ENCODE results near the gene TTC23L.

The TTC23L gene

DNA sequence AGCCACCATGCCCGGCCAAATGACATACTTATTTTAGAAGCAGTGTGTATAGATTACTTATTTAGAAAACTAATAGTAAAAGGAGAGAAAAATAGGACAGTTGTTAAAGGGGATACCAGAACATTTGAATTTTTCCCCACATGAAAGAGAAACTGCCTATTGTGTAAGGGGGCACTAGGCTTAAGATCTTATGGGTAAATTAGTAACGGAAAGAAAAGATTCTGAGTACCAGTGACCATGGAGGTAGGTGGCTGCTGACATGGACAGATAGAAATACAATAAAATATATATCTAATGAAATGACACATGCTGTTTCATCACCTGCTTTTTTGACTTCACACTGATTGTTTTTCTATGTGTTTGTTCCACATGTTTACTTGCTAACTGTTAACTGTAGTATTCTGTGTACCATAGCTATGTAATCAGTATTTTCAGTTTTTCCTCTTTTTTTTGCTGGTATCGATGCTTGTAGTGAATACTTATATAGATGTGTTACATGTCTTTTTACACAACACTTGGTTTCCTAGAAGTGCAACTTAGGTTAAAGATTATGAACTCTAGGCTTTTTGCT is 87.4 kb downstream of the TTC23L start:
- DNase-seq: no peak

- DNase-seq: no peak
Measured at GRCh38 chr5:34927785-34928184, 88.8 kb downstream of the TTC23L start.

DNA sequence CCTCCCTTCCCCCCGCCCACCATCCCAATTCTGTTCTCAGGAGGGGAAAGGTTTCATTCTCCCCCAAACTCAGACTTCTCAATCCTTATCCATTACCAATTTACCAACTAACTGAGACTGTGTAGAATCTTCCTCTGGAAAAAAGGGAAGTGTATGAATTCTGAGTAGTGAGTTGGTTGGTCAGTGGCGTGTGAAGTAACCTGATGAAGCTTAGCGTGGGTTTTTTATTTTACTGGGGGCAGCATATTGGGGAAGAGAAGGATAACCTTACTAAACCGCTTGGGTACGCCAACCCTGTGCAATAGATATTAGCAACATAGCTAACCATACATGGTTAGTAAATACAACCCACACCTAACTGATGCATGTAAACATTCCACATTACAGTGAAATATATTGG is 89.3 kb downstream of the TTC23L start:
- DNase-seq: no peak

DNA sequence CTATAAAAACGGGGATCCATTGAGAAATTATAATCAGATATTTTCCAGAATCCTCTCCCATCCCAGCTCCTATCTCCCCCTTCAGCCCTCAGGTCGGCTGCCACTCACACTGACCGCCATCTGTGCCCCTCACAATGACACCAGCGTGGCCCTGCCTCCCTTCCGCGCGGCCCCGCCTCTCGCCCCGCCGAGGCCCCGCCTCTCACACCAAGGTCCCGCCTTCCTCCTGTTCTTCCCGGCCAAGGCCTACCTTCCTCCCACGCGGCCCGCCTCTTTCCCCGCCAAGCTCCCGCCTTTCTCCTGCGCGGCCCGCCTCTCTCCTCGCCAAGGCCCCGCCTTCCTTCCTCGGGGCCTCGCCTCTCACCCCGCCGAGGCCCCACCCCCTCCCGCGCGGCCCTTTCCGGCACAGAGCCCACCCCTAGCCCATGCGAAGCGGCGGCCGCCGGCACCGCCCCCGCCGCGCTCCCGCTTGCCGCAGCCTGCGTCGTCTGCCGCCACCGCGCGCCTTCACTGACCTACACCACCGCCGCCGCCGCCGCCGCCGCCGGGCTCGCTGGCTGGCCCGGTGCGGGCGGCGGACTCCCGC is 90.3 kb downstream of the TTC23L start, which contains the start of gene DNAJC21:
DNAJC21 (plus strand) TSS at position 426 of the 586 bp plus-strand sequence. CDS start 261 bp downstream, outside the sequence.
- DNase-seq: peak; percentile 96

GRCh38 chr5:34929720-34930461 is 90.9 kb downstream of the TTC23L start:
- peak; percentile 50 for DNase-seq

DNA sequence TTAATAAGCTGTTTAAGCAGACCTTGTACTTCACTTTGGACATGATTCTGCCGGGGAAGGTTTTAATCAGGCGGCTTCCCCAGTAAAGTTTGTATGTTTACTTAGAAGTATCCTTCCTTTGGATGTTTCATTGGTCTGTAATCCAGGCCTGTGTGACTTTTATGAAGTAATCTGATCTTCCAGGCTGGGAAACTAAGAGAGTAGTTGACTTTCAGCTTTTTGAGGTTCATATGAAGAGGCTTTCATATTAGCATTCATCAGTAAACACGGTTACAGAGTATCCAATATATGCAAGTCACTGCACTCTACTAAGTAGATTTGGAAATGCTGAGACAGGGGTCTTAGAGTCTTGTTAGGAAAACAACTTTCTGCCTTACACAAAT is 91.5 kb downstream of the TTC23L start:
- no peak for DNase-seq

GRCh38 chr5:34930870-34931269 is 91.9 kb downstream of the TTC23L start:
- no peak for DNase-seq

DNA sequence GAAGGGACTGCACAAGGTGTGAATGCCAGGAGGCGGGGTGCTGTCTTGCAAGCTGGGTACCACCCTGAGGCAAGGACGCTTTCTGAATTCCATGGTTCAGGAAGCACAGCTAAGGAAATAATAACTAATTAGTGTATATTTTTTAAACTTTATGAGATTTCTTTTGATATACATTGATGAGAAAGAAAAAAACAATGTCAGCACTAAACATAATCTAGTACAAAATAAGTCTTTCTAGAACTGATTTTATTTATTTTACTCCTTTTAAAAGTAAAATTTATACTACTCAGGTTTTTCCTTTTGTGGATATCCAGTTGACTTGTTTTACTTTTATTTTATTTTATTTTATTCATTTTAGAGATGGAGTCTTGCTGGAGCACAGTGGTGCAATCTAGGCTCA is 94.0 kb downstream of the TTC23L start:
- DNase-seq: no peak

GRCh38 chr5:34941936-34942335 is 103.0 kb downstream of the TTC23L start:
- no peak for DNase-seq

DNA sequence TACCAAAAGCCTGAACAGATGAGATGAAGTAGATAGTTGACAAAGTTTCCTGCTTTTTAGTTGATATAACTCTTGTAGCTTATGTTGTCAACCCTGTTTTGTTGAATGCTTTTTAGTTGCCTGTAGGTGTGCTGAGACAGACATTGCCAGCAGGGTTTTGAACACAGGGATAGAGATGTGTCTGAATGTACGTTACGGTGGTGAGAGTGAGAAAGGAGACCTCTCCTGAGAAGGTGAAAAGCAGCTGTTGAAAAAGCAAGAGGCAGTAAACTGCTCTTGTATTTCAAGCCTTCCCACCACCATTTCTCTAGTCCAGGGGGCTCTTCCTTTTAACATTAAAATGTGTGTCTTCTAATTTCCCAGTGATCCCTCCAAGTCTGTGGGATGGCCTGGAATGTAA is 105.1 kb downstream of the TTC23L start:
- no peak for DNase-seq

GRCh38 chr5:34944460-34945047 is 105.6 kb downstream of the TTC23L start:
- no peak for DNase-seq
